Ramos (cell line): ENCODE results near the gene SLC37A3.

Experiments used
- in situ Hi-C: fragments of 300-500 bp; cut with MboI; formaldehyde crosslinking; loops from one replicate; pipeline ENCODE4 v1.14.3; 2022; ENCODE audit warnings: low sequenced_read_pairs; ENCODE audit not compliant: unreplicated experiment

SLC37A3 gene

DNA sequence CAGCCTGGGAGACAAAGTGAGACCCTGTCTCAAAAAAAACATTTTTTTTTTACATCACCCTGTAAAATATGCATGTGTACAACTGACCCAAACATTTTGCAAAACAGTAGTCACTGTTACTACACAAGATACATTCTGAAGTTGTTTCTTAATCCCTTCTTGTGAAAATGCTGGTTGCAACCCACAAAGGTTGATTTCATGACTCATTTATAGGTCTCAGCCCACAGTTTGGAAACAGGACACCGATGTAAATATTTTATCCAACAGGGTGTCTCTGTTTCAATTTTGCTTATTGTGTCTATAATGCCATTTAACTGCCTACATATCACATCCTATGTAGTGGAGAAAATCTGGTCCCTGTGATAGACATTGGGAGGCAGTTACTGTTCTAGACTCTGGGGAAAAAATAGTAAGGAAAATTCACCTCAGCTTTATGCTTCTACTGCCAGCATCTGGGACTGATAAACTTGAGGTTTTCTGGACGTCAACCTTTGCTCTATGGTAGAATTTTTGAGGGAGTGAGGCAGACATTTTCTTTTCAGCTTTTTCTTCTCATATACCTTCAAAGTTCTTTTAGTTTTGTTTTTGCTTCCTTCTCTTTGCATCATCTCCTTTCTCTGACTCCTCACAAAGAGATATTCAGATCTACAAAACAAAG lies 4.0 kb upstream of the SLC37A3 start:
- in situ Hi-C loops = no loop called here

DNA sequence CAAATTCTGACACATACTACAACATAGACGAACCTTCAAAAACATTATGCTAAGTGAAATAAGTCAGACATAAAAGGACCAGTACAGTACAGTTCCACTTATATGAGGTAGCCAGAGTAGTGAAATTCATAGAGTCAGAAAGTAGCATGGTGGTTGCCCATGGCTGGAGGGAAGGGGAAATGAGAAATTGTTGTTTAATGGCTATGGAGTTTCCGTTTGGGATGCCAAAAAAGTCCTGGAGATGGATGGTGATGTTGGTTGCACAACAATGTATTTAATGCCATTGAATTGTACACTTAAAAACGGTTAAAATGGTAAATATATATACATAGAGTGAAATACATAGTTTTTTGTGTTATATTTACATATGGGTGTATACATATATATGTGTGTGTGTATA lies 2.1 kb upstream of the SLC37A3 start:
- in situ Hi-C loops = no loop called here

DNA sequence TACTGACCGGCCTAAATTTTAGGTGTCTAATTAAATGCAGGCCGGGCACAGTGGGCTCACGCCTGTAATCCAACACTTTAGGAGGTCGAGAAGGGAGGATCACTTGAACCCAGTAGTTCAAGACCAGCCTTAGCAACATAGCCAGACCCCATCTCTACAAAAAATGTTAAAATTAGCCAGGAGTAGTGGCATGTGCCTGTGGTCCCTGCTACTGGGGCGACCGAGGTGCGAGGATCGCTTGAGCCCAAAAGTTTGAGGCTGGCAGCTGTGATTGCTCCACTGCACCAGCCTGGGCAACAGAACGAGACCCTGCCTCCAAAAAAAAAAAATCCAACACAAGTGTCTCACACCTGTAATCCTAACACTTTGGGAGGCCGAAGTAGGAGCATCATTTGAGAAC lies 491 bp upstream of the SLC37A3 start:
- in situ Hi-C loops = no loop called here

DNA sequence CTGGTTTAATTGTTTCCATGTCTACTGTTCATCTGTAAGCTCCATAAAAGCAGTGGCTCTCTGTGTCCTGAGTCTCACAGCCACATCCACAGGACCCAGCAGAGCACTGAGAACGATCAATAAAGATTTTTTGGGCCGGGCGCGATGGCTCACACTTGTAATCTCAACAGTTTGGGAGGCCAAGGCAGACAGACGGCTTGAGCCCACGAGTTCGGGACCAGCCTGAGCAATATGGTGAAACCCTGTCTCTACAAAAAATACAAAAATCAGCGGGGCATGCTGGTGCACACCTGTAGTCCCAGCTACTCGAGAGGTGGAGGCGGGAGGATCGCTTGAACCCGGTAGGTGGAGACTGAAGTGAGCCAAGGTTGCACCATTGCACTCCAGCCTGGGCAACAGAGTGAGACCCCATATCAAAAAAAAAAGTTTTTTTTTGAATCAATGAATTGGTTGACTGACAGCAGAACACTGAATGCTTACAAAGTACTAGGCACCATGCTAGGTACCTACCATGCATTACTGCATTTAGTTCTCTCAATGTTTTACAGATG lies 4.5 kb downstream of the SLC37A3 start:
- in situ Hi-C loops = no loop called here

DNA sequence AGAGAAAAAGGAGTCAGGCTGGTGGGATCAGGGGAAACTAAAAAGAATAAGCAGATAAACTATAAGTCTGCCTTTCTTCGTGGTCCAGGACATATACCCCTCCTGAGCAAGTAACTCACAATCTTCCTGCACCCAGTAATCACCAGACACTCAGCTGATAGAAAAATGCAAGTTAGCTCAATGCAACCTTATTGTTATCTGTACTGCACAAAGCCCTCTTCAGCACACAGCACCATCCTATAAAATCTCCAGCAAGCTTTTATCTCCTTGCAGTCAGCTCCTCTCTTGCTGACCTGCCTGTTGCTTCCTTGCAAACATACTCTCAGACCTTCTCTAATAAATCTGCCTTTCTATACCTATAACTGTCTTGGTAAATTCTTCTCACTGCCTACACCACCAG lies 6.7 kb downstream of the SLC37A3 start:
- in situ Hi-C loops = no loop called here

DNA sequence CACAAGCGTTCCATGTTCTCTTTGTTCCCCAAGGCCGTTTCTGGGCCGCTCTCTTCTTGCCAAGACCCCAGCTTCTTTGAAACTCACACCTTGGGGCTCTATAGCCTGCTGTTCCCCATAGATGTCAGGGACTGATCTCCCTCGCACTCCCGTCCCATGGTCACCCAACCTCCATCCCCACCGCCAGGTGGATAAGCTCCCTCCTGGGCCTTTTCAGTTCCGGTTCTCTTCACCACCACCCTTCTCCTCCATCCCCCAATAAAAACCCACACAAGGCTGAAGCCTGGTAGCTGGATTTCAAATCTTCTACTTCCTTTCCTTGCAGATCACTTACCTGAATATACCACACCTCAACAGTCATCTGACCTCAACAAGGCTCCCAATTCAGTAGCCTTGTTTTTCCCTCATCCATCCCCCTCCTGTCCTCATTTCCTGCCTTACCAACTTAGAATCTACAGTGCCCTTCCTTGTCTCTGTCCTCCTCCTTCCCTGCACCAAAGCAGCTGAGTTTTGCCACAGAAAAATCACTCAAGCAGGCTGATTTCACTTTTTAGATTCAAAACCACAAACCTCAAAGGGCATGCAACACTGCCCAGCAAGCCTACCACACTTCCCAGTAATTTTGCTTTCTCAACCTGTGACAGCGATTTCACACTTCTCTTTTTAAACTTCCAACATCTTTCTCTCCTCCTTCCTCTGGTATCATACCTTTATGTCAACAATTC lies 7.7 kb downstream of the SLC37A3 start:
- in situ Hi-C loops = no loop called here

DNA sequence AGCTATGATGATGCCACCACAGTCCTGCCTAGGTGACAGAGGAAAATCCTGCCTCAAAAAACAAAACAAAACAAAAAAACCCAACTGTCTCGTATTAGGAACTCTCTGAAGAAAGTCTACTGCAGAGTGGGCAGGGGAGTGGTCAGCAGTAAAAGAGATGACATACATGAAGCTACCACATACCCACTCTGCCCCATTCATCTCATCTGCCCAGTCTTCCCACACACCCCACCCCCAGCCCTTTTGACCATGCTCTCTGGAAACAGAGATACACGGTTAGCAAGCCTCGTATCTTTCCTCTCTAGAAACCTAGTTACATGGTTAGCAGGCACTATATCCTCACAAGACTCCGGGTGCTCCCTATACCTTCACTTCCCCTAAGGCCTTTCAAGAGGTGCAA lies 8.3 kb downstream of the SLC37A3 start:
- in situ Hi-C loops = no loop called here

DNA sequence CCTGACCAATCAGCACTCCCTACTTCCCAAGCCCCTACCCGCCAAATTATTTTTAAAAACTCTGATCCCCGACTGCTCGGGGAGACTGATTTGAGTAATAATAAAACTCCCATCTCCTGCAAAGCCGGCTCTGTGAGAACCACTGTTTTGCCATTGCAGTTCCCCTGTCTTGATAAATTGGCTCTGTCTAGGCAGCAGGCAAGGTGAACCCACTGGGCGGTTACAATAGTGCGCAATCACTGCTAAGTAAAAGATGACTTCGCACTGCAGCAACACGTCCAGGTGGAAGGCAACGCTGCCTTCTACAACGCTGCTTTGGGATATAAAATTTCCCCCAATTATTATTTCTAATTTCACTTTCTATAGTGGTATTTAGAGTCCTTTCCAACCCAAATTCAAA lies 8.9 kb downstream of the SLC37A3 start:
- in situ Hi-C loops = no loop called here

DNA sequence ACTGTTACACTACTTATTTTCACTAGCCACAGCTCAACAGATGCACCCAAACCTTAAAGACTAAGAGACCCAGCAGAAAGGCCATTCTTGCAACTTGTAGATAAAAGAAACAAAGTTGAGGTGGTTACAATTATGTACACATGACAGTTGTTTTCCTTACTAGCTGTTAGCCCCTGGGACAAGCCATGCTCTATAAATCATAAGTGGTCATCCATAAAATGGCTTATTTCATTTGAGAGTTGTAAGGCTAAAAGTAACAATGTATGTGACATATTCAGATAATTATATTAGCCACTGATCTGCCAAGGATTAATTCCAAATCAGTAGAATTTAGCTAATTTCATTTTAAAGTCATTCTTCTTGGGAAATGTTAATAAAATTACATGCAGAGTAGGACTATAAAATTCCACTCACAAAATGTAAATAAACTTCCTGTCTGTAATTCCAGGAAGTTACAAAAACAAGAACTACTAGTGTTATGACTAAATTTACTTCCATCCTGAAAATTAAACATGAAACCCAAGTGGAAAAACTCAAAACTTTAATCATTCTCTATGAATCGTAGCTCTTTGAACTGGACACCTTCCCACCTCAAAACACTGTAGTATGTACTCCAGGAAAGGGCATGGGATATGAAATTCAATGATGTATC lies 13.3 kb downstream of the SLC37A3 start:
- in situ Hi-C loops = no loop called here

DNA sequence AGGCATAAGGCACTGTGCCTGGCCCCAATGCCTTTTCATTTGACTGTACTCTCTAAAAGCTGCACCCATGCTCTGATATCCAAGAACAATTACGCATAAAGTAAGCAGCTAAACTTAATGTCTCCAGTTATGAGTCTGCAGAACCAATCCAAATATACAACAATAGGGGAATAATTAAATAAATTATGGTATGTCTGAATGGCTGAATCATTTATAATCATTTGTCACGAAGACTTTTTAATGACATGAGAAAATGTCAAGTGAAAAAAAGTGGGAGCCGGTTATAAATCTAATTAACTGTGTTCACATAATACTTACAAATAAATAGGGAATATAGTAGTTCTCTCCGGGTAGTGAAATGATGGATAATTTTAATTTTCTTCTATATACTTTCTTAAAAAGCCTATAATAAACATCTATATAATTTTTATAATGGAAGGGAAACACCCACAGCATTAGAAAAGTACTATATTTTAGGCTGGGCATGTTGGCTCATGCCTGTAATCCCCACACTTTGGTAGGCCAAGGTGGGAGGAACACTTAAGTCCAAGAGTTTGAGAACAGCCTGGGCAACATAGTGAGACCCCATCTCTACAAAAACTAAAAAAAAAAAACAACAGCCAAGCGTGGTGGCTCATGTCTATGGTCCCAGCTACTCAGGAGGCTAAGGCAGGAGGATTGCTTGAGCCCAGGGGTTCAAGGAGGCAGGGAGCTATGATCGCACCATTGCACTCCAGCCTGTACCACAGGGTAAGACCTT lies 14.2 kb downstream of the SLC37A3 start:
- in situ Hi-C loops = no loop called here

DNA sequence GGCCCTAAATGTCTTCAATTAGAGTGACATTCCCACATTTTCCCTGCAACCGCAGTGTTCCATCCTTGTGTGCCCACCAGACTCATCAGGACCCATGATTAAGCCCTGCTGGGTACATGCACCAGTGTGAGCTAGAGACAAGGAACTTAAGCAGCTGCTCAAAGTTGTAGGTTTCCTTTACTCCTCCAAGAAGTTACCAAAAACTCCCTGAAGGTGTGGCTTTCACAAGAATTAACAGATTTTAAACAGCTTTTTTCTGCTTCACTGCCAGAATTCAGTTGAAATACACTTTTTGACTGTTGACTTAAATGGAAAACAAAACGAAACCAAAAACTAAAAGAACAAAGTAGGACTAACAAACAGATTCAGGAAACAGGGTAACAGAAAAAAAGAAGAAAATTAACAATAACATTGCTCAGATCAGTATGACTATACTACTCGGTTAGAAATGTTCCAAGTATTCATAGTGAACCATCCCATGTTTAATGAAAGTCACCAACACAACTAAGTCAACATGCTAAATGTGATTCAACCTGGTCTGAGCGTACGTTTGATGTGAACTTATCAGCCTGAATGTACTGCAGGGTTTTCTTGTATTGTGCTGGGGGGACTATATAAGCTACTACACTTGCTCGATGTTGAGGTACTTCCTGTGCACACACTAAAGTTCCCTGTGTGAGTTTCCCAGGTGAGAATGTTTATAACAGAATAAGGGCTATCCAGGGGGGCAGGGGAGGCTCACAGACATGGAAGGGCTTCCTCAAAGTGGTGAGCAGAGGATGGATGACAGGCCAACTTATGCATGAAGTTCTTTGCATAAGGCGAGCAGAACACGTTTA lies 22.2 kb downstream of the SLC37A3 start:
- in situ Hi-C loops = no loop called here

DNA sequence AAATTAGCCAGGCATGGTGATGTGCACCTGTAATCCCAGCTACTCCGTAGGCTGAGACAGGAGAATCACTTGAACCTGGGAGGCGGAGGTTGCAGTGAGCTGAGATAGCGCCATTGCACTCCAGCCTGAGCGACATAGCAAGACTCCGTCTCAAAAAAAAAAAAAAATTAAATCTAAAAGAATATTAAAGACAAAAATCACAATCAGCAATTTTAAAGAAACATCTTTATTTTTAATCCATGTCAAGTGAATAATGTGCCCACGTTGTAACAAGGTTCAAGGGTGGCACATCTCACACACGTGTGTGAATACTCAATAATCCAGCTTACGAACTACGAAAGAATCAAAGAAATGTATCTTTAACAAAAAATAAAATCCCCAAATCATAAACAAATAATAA lies 23.0 kb downstream of the SLC37A3 start:
- in situ Hi-C loops = no loop called here

DNA sequence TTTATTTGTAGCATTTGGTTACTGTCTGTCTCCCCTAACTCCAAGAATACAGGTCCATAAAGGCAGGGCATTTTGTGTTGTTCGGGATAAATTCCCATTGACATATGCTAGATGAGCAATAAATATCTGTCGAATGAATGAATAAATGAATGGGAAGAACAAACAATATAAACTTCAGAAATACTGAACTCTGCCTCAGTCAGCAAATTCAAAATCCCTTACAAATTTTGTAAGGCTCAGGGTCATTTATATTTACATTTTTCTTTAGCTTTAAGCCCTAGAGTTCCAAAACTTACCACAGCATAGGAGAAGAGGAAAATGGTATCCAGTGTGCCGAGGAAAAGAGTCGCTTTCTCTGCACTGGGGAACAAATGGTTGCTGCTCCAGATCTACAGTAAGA lies 29.0 kb downstream of the SLC37A3 start:
- in situ Hi-C loops = no loop called here

DNA sequence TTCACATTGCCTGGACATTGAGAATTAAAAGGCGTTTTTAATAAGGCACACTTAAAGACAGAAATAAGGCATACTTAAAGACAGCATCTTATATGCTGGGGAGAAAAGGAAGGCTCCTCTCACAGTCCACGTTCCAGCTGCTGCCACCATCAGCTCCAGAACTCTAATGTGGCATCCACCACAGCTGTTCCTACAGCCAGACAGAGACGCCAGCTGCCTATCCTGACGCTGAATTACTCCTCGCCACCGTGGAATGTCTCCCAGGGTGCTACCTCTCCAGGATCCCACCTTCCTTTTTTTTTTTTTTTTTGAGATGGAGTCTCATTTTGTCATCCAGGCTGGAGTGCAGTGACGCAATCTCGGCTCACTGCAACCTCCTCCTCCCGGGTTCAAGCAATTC lies 30.8 kb downstream of the SLC37A3 start:
- in situ Hi-C loops = no loop called here

DNA sequence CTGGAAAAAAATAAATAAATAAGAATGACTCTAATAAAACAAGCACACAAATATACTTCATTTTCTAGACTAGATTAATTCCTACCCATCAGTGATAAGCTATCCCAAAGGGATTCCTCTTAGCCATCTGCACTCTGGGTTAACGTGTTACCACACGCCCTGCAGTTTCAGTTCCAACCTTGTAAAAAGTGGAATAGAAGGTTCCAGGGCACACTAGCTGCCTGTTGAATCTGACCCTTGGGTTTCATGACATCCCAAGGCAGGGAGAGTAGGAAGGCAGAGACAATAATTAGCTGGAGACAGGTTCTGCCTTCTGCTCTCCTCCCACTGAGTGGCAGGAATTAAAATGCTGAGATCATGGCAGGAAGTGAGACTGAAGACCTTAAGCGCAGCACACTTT lies 33.5 kb downstream of the SLC37A3 start:
- in situ Hi-C loops = no loop called here

DNA sequence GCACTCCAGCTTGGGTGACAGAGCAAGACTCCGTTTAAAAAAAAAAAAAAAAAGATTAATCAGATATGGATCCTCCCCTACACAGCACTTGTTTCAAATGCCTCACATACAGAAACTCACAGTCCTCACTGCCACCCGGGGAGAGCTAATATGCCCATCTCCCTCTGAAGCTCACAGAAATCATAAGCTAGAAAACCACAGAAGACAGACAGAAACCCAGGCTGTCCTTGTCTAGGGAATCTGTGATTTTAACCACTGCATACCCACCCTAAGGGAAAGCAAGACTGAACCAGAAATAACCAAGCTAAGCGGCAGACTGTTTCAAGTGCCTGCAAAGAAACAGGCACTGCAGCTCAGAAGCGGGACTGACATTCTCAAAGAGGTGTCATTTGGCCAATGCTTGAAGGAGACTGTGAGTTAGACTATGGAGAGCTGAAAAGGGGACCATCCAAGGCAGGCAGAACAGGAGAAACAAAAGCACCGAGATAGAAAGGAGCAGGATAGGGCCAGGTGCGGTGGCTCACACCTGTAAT lies 37.6 kb downstream of the SLC37A3 start:
- in situ Hi-C loops = no loop called here

DNA sequence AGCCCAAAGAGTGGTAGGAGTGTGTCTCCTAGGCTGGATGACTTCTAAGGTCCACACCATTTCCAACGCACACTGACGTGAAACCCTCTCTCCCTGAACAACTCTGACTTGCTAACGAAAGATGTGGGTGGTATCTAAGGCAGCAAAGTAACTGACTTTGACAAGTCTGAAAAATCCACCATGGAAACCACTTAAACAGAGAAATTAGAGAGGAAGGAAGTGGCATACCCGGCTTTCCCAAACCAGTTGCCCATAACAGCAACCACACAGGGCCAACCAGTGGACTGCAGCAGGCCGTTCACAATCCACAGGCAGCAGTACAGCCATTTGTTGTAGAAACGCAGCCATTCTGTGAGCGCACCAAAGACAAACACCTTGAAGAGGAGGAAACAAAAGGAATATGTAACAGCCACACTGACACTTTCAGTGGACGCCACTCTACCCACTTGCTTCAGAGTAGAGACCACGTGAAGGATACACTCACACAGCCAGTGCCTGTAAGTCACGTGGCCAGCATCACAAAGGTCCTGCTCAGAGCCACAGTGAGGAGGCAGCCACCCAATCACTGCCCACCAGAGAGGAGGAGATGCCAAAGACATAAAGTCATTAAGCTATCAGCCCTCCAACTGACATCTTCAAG lies 39.8 kb downstream of the SLC37A3 start:
- in situ Hi-C loops = no loop called here

DNA sequence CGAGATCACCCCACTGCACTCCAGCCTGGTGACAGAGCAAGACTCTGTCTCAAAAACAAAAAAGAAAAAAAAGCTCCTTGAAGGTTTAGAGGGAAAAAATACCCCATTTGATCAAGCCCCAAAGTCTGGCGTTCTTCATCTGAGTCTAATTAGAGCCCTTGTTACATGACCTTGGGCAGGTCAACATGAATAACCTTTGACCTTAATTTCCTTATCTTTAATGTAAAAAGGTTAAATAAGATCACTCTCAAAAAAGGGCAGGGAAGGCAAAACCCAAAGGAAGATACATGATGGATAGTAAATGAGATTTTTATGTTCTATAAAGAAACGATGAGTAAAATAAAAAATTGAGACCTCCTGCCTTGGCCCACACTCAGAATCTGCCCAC lies 40.3 kb downstream of the SLC37A3 start:
- in situ Hi-C loops = no loop called here

DNA sequence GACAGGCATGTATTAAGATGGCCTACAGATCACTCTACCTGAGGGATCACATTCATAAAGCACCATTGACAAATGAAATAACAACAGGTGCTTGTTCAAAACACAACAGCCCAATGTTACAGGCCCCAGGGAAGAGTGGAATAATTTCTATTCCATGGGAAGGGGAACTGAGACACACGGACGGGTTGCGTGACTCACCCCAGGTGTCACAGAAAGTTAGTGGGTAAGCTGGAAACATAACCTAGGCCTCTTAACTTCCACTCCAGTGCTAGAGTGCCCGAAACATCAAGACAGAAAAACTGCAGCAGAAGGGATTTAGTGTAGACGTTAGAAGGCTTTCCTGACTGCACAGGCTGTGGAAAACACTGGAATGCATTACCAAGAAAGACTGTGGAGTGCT lies 48.3 kb downstream of the SLC37A3 start:
- in situ Hi-C loops = no loop called here
